Kidney (tissue), 14 donors: ENCODE results near the gene USP24. TPM values are rescaled to one million over a fixed set of nuclear protein-coding genes. Genes with fewer than 3 reads are reported as not detected.

Experiments used
- DNase-seq, 5 donors: peaks; one replicate each; pipeline ENCODE4 v3.0.0-alpha.2; 2013 to 2020
- FAIRE-seq: peaks from 2 replicates; lab custom pipeline; 2012; peaks lifted over from hg19 to GRCh38; lab: Jason Lieb, UNC
- H3K27ac ChIP-seq, 2 donors: one replicate each; pipeline ENCODE4 v1.7.0; 2013; ENCODE audit warnings: low read depth in 2 of 2, low read length in 2 of 2, inconsistent platforms in 1 of 2
- H3K27me3 ChIP-seq: one replicate; pipeline ENCODE4 v1.7.1; 2013; ENCODE audit warnings: low read length, inconsistent platforms; ENCODE audit not compliant: control insufficient read depth, insufficient read depth
- H3K36me3 ChIP-seq, 3 donors: one replicate each; pipeline versions ENCODE4 v1.7.0 to v1.7.1; 2013; ENCODE audit warnings: low read length in 3 of 3, control low read depth in 1 of 3, inconsistent platforms in 1 of 3; ENCODE audit not compliant: insufficient read depth in 3 of 3, control insufficient read depth in 2 of 3
- H3K4me1 ChIP-seq, 3 donors: one replicate each; pipeline versions ENCODE4 v1.7.0 to v1.7.1; 2013; ENCODE audit warnings: low read length in 3 of 3, inconsistent platforms in 1 of 3, low read depth in 1 of 3; ENCODE audit not compliant: control insufficient read depth in 2 of 3, insufficient read depth in 2 of 3
- H3K4me3 ChIP-seq, 3 donors: one replicate each; pipeline versions ENCODE4 v1.7.0 to v1.8.1; 2013; ENCODE audit warnings: low read length in 3 of 3, control low read depth in 1 of 3, inconsistent platforms in 1 of 3
- H3K9ac ChIP-seq, 3 donors: one replicate each; pipeline versions ENCODE4 v1.7.0 to v1.7.1; 2013; ENCODE audit warnings: low read length in 3 of 3, control low read depth in 1 of 3, inconsistent platforms in 1 of 3
- H3K9me3 ChIP-seq, 3 donors: one replicate each; pipeline versions ENCODE4 v1.7.0 to v1.7.1; 2013; ENCODE audit warnings: low read length in 3 of 3, control low read depth in 1 of 3, inconsistent platforms in 1 of 3; ENCODE audit not compliant: control insufficient read depth in 2 of 3, insufficient read depth in 1 of 3
- intact Hi-C: fragments of 100-400 bp; cut with DNase I; formaldehyde crosslinking; loops from one replicate; pipeline ENCODE4 v1.11.1; 2022
- polyA plus RNA-seq: library from polyadenylated mRNA; stranded (reverse); fragments of 350-450 nt; fragmentation: Illumina TruSeq; extraction: RNeasy Lipid Tissue Mini Kit (QIAGEN cat#74804); gene quantifications from one replicate; pipeline ENCODE4 v1.2.3, GENCODE V29; 2014; ENCODE audit warnings: low read depth, low replicate concordance; ENCODE audit not compliant: insufficient read depth
- total RNA-seq: library from RNA; stranded (reverse); fragmentation: NEBNext Ultra II Directional; extraction: Animal tissue kit (Norgen Biotek cat#: 25700); gene quantifications from one replicate; pipeline ENCODE4 v1.2.1, GENCODE V29; 2021
- TF ChIP-seq, protein P1 (sequence below): IDR thresholded peaks from 3 replicates; pipeline ENCODE4 v1.5.1; 2012; ENCODE audit warnings: mild to moderate bottlenecking, moderate library complexity, borderline replicate concordance; ENCODE audit not compliant: insufficient read depth; ENCODE audit errors: extremely low read depth
- donor health status: control.
- donor health status: control.
- donor health status: control.
- donor health status: control.
- donor health status: control.
- donor health status: DM: yes; HTN: yes; CAD: no.
- donor health status: Normal renal cell carcinoma (clear cell type).

Gene USP24
- total and polyA plus RNA-seq, 2 donors from 2014 or later = 10.1 to 49.2 TPM

DNA sequence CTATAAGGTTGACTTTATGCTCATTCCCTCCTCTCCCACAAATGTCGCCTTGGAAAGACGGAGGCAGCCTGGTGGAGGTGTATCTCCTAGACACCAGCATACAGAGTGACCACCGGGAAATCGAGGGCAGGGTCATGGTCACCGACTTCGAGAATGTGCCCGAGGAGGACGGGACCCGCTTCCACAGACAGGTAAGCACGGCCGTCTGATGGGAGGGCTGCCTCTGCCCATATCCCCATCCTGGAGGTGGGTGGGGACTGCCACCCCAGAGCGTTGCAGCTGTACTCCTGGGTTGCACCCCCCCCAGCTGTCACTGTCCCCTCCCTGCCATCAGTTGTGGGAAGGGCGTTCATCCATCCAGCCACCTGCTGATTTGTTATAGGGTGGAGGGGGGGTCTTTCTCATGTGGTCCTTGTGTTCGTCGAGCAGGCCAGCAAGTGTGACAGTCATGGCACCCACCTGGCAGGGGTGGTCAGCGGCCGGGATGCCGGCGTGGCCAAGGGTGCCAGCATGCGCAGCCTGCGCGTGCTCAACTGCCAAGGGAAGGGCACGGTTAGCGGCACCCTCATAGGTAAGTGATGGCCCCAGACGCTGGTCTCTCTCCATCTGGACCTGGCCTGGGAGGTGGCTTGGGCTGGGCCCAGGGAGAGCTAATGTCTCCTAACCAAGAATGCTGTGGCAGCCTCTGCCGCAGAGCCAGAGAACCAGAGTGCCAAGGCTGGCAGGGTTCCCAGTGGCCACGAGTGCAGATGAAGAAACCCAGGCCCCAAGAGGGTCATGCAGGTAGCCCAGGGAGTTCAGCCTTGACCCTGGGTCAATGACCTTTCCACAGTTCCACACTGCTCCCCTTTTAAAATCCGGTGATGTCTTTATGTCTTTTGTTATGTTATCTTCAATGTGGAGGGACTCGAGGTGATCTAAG is 162.7 kb downstream of the USP24 start:
- Histone ChIP-seq H3K4me3 (no peak overlapping the region), H3K27ac (no peak overlapping the region), H3K27me3 (no peaks in the 10 kb centered on the region), H3K36me3 (no peaks in the 10 kb centered on the region), H3K9ac (no peak overlapping the region), H3K9me3 (no peaks in the 10 kb centered on the region), H3K4me1 (no peaks in the 10 kb centered on the region)
- no peak for FAIRE-seq
- peak in 1 of 5 donors; percentile 33 for DNase-seq
- intact Hi-C loops = no loop called here
- TF ChIP-seq, protein P1, sequence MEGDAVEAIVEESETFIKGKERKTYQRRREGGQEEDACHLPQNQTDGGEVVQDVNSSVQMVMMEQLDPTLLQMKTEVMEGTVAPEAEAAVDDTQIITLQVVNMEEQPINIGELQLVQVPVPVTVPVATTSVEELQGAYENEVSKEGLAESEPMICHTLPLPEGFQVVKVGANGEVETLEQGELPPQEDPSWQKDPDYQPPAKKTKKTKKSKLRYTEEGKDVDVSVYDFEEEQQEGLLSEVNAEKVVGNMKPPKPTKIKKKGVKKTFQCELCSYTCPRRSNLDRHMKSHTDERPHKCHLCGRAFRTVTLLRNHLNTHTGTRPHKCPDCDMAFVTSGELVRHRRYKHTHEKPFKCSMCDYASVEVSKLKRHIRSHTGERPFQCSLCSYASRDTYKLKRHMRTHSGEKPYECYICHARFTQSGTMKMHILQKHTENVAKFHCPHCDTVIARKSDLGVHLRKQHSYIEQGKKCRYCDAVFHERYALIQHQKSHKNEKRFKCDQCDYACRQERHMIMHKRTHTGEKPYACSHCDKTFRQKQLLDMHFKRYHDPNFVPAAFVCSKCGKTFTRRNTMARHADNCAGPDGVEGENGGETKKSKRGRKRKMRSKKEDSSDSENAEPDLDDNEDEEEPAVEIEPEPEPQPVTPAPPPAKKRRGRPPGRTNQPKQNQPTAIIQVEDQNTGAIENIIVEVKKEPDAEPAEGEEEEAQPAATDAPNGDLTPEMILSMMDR = no peak

DNA sequence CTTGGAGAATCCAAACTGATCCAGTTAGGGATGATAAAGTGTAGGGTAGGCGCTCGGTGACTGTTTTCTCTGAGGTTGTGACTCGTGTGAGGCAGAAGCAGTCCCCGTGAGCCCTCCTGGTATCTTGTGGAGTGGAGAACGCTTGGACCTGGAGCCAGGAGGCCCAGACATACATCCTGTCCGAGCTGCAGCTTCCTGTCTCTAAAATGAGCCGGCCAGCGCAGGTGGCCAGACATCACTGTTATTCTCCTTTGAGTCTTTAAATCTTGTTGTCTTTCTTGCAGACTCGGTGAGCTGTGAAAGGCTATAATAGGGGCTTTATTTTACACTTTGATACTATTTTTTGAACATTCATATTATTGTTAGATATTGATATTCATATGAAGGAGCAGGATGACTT is 163.5 kb downstream of the USP24 start:
- FAIRE-seq (no peak), DNase-seq (peak in 1 of 5 donors; percentile 25)
- Histone ChIP-seq H3K27me3 (no peaks in the 10 kb centered on the region), H3K27ac (no peak overlapping the region), H3K4me3 (no peak overlapping the region), H3K4me1 (no peaks in the 10 kb centered on the region), H3K9me3 (no peaks in the 10 kb centered on the region), H3K36me3 (no peaks in the 10 kb centered on the region), H3K9ac (no peak overlapping the region)
- TF ChIP-seq, protein P1 = no peak
- intact Hi-C loops = no loop called here

DNA sequence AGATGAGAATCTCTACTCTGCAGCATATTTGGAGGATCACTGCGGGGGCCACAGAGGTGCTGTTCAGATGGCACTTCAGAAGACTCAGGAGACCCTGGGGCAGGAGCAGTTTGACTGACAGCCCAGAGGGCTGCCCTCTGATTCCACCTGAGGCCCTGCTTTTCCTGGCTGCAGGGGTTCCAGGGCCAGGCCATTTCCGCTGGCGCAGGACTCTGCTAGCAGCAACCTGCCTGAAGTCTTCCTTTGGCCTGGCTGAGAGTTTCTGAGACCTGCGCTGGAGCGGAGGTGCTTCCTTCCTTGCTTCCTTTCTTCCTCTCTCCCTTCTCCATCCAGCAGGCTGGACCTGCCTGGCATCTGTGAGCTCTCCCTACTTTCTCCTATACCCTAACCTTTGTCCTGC is 164.0 kb downstream of the USP24 start:
- Histone ChIP-seq H3K27ac (no peak overlapping the region), H3K4me3 (no peak overlapping the region), H3K27me3 (no peaks in the 10 kb centered on the region), H3K9me3 (no peaks in the 10 kb centered on the region), H3K9ac (no peak overlapping the region), H3K4me1 (no peaks in the 10 kb centered on the region), H3K36me3 (no peaks in the 10 kb centered on the region)
- DNase-seq (peak in 2 of 5 donors; percentile 11 to 29), FAIRE-seq (no peak)
- TF ChIP-seq, protein P1 = no peak
- intact Hi-C loops = no loop called here
